ENCODE data around the gene OR11A1. TPM values are rescaled to one million over a fixed set of nuclear protein-coding genes. Genes with fewer than 3 reads are reported as not detected.

OR11A1 gene
- total RNA-seq, 1 donor, result not detected

DNA sequence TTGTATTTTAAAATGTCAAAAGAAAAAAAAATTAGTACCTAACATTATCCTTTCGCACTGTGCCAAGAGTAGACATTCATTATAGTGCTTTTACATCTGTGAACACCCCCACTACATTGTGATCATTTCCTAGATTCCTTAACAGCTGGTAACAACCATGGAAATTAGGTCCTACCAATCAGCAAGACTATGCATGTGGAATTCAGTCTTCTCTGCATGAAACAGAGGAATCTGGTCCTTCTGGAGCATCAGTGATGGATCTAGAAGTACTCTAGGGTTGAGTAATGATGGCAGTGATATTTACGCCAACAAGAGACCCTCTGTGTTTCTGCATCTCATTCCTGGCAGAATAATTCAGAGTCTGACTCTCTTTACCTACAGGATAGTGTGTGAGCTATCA, 32.7 kb downstream of the OR11A1 start:
- TF ChIP-seq, protein P1, sequence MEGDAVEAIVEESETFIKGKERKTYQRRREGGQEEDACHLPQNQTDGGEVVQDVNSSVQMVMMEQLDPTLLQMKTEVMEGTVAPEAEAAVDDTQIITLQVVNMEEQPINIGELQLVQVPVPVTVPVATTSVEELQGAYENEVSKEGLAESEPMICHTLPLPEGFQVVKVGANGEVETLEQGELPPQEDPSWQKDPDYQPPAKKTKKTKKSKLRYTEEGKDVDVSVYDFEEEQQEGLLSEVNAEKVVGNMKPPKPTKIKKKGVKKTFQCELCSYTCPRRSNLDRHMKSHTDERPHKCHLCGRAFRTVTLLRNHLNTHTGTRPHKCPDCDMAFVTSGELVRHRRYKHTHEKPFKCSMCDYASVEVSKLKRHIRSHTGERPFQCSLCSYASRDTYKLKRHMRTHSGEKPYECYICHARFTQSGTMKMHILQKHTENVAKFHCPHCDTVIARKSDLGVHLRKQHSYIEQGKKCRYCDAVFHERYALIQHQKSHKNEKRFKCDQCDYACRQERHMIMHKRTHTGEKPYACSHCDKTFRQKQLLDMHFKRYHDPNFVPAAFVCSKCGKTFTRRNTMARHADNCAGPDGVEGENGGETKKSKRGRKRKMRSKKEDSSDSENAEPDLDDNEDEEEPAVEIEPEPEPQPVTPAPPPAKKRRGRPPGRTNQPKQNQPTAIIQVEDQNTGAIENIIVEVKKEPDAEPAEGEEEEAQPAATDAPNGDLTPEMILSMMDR (IDR thresholded peaks at IDR 0.05; ENCODE audit: insufficient read depth, low read depth, low read length), result no peak
- no peak overlapping the region for H3K4me3 ChIP-seq (ENCODE audit: low read depth, low read length)
- no peak for DNase-seq (ENCODE audit: low read depth)

DNA sequence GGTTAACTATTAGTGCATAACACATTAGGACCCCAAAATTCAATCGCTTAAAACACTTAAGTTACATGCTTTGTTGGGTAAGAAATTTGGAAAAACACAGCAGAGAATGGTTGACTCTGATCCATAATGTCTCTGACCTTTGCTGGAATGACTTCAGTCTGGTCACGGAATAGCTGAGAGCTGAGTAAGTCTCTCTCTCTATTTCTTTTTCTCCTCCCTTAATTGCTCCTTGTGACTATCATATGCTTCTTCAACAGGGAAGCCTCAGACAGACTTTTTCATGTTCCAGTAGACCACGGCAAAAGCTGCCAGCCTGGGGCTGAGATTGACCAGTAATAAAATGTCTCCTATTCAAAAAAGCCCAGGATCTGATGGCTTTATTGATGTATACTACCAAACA, 37.4 kb downstream of the OR11A1 start:
- DNase-seq (ENCODE audit: low read depth), result no peak
- TF ChIP-seq, protein P1 (IDR thresholded peaks at IDR 0.05; ENCODE audit: insufficient read depth, low read depth, low read length), result no peak
- H3K4me3 ChIP-seq (ENCODE audit: low read depth, low read length), result no peak overlapping the region

DNA sequence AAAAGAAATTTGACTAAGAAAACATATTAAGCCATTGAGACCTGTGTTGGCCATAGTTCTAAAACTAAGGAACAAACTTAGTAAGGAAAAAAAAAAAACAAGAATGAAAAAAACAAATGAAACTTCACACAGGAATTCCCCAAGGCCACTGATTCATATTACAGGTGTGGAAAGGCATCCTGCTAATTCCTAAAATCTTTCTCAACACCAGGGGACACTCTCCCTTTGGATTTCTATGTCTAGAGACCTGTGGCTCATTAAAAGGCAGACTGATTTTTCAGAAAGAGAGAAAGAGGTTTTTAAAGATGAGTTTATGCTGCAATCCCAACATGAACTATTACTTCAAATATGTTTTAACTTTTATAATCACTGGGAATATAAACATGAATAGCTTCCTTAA, 42.3 kb downstream of the OR11A1 start, which contains the start of gene OR12D1:
TSS of gene OR12D1 (plus strand) at position 341 of the 400 bp plus-strand sequence.
- no peak within 1 kb of the TSS for H3K4me3 ChIP-seq (ENCODE audit: low read depth, low read length)
- no peak for DNase-seq (ENCODE audit: low read depth)

DNA sequence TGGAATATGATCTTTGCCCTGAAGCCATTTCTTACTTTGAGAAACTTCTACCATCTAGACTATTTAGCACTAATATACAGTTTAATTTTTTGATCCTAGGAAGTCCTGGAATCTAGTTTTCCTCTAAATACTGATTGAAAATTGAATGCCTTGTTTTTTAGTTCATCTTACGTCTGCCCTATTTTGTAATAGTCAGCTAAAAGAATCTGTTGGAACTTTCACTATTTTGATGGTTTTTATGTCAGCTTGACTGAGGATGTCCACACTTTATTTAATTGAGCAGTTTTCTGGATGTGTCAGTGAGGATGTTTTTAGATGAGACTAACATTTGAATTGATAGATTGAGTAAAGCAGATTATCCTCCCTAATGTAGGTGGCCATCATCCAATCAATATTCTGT, 53.1 kb downstream of the OR11A1 start:
- no peak overlapping the region for H3K4me3 ChIP-seq (ENCODE audit: low read depth, low read length)
- no peak for DNase-seq (ENCODE audit: low read depth)
- TF ChIP-seq, protein P1 (IDR thresholded peaks at IDR 0.05; ENCODE audit: insufficient read depth, low read depth, low read length), result no peak

More for the DNA sequence above, 42.3 kb downstream of the OR11A1 start, which contains the start of gene OR12D1:
- TF ChIP-seq, protein P1 (IDR thresholded peaks at IDR 0.05; ENCODE audit: insufficient read depth, low read depth, low read length), result no peak

DNA sequence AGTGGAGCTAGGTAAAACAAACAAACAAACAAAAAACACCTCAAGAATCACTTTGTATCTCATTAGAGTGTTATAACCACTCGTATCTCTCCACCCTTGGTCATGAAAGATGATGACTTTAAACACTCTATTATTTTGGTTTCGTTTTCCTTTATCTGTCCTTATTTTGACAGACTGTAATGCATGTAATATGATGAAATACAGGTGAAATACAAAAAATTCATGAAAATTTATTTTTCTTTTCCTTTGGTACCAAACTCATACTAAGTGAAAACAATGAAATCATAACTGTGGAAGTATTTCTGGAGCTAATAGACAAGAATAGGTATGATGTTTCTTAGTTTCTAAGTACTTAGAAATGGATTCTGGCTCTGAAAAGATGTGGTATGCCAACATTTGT, 57.3 kb downstream of the OR11A1 start:
- DNase-seq (ENCODE audit: low read depth), result no peak
- TF ChIP-seq, protein P1 (IDR thresholded peaks at IDR 0.05; ENCODE audit: insufficient read depth, low read depth, low read length), result no peak

DNA sequence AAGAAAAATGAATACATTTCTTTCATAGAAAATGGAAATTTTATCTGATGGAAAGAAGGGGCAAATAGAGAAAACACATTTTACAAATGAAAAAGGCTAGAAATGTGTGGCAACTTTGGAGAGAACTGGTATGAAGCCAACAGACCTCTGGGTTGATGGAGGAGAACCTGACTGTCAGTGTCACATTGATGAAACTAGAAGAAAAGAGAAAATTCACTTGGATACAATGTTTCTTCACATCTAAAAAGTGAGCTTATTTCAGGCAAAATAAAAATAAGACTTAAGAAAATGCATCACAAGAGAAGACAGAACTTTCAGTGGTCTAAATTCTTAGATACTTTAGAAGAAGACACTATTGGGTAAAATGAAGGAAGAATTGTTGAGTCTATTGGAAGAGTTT, 61.5 kb downstream of the OR11A1 start, which contains the start of gene OR12D2:
TSS of gene OR12D2 (plus strand) at position 301 of the 400 bp plus-strand sequence. CDS start 1,069 bp downstream, outside the sequence.
- no peak within 1 kb of the TSS for H3K4me3 ChIP-seq (ENCODE audit: low read depth, low read length)
- DNase-seq (ENCODE audit: low read depth), result no peak
- TF ChIP-seq, protein P1 (IDR thresholded peaks at IDR 0.05; ENCODE audit: insufficient read depth, low read depth, low read length), result no peak

More for the DNA sequence above, 57.3 kb downstream of the OR11A1 start:
- H3K4me3 ChIP-seq (ENCODE audit: low read depth, low read length), result no peak overlapping the region

DNA sequence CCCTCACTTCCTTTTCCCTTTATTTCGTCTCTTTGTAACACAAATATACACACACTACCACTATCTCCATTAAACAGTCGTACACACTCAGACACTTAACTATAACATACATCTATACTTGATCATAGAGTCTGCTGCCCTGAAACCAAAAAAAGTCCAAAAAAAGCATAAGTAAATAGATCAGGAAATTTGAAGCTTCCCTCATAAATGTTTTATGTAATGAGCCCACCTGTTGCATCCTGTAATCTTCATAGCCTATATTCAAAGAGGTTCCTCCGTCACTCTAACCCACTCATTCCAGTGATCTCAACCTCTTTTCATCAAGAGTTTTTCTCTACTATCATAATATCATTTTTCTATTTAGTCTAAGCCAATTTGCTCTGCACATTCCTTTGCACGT, 68.3 kb downstream of the OR11A1 start:
- DNase-seq (ENCODE audit: low read depth), result no peak
- TF ChIP-seq, protein P1 (IDR thresholded peaks at IDR 0.05; ENCODE audit: insufficient read depth, low read depth, low read length), result no peak
- H3K4me3 ChIP-seq (ENCODE audit: low read depth, low read length), result no peak overlapping the region

Data from fibroblast of villous mesenchyme (primary cell).